Globus pallidus (tissue), 1 donor: Measurements from ENCODE around the gene WDFY2.
"Not testable (repeated sequence)": the region's sequence is repeated elsewhere in the genome, so short reads cannot be mapped to it uniquely, and the experiment has no call there.

Source experiments
- DNase-seq: peaks from one replicate; pipeline ENCODE4 v3.0.0-alpha.2; 2015; ENCODE audit warnings: low spot score

WDFY2 gene

DNA sequence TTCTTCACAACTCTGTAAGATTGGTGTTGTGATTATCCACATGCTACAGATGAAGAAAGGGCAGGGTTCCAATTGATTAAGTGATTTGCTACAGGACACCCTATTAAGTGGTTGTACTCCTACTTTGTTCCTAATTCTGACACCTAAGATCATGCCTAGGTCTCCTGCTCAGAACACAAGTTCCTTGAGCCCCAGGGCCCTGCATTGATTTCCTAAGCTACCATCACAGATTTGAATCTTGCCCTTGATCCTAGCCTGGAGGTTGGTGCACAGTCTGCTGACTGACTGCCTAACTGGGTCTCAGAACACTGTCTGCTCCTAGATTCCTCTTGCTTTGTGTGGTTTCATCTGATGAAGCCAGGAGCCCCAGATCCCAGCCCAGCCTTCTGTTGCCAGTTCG is 19.6 kb upstream of the WDFY2 start:
- DNase-seq: no peak

GRCh38 chr13:51569001-51569400 is 15.3 kb upstream of the WDFY2 start:
- DNase-seq: not testable (repeated sequence)

DNA sequence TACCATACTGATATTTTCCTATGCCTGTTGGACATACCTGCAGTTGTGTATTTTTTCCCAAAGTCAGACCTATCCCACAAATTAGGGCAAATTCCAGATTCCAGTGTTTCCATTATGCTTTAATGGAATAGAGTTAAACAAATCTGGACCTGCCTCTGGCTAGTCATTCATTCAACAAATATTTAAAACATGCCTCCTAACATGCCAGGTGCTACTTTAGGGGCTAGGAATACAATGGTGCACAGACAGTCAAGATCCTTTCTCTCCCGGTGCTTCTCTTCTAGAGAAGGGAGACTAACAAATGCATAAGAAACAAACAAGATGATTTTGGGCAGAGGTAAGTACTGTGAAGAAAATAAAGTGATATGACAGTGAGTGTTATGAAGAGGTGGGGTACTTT is 7.5 kb upstream of the WDFY2 start:
- no peak for DNase-seq

DNA sequence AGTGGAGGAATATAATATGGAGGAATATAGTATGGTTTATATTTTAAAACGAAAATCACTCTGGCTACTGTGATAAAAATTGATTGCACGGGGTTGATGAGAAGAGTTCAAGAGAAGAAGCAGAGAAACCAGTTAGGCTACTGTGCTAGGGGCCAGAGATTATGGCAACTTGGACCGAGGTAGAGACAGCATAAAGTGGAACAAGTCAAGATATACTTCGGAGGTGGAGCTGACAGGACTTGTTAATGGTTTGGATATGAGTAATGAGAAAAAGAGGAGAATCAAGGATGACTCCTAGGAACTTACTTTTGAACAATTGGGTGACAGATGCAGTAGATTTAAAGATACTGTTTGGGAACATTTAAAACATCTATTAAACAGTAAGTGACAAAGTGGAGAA is 6.6 kb upstream of the WDFY2 start:
- DNase-seq: no peak

- DNase-seq: no peak
These were observed 4.6 kb upstream of the WDFY2 start for GRCh38 chr13:51579676-51580075.

- no peak for DNase-seq
These were observed 3.0 kb upstream of the WDFY2 start for GRCh38 chr13:51581148-51581820.

GRCh38 chr13:51583469-51583874 is 790 bp upstream of the WDFY2 start:
- no peak for DNase-seq

- DNase-seq: peak; percentile 53
These were observed 740 bp downstream of the WDFY2 start for GRCh38 chr13:51584731-51585672.

DNA sequence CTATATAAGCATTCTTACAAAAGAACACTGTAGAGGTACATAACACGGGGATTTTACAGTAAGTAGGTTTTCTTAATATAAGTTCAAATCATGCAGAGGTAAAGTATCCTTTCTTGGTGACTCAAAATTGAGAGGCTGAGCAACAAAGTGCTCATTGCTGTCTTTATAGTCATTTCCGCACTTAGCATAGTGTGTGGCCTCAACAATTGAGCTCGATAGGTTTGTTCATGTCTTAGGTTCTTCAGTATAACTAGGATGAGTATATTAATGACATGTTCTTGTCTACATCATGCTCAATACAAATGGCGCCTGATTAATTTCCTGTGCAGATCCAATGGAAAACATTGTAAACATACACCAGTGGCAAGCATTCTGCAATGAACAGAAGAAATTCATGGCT is 1.4 kb downstream of the WDFY2 start:
- DNase-seq: peak; percentile 34

- DNase-seq: no peak
These were observed 3.1 kb downstream of the WDFY2 start for GRCh38 chr13:51587372-51587771.

DNA sequence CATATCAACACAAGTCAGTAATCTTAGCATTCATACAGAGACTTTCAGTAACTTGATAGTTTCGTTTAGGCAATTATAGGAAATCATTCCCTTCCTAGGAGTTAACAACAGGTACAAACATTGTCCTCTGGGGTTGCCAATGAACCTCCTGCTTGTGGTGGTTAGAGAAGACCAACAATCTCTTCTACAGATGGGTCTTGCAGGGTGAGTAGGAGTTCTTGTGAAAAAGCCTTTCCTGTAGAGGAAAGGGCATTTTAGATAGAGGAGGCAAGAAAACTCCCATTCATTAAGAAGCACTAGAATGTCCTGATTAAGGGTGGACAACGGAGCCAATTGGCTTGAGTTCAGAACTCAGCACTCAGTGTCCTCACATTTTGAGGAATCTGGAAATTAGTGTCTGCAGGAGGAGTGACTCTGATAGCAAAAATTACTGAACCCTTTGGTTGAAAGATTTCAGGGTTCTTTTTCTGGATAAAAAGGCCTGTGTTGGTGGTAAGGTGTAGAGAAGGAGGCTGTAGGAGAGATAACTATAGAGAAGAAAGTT is 4.2 kb downstream of the WDFY2 start:
- DNase-seq: no peak

GRCh38 chr13:51589793-51590192 is 5.5 kb downstream of the WDFY2 start:
- DNase-seq: no peak

DNA sequence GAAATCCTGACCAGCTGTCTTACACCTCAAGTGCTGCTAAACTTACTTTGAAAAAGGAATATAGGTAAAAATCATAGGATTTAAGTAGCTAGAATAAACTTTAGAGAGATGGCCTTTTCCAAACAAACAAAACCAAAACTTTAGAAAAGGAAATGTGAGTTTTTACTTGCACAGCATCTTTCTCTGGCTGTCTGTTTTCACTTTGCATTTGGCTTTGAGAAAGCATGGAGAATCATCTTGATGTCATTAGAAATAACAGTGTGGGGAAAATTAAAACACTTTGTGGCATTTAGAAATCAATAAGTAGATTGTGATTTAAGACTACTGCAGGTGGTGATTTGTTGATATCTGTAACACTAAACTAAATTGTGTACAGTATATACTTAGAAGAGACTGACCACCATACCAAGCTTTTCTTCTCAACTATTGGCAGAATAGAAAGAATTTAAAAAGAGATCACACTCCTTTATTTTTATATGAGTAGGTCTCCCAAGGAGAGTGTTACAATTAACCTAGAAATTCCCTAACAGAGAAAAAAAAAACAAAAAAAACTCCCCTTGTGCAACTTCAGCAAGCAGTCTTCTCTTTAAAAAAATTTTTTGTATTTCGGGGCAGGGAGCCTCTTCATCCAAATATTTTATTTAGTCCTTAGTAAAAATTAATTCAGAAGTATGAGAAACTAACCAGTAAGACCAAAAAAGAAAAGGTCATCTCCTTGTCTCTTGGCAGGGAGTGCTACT is 6.1 kb downstream of the WDFY2 start:
- no peak for DNase-seq

DNA sequence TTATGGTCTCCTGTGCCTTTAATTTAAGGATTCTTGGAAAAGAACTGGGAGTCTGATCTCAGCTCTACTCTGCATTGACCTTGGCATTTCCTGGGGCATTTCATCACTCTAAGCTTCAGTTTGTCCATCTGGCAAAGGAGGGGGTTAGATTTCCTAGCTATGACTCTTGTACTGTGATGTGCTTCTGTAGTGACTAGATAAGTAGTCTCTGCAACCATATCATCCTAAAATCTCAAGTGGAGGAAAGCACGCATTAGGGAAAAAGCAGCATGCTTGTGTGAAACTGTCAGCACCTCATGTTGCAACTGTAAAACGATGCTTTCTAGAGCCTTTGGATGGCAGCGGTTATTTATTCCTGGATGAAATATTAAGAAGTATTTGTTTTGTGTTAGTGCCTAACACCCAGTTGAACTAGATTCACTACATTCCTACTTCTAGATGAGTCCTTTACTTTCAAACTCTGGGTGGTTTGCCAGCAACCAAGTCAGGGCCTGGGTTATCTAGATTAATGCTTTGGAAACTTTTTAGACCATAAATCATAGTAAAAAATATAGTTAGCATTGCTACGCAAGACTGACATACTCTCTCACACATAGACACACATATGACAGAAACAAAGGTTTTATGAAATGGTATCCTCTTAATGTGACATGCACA is 6.8 kb downstream of the WDFY2 start:
- no peak for DNase-seq

GRCh38 chr13:51591938-51592337 is 7.7 kb downstream of the WDFY2 start:
- not testable (repeated sequence) for DNase-seq

DNA sequence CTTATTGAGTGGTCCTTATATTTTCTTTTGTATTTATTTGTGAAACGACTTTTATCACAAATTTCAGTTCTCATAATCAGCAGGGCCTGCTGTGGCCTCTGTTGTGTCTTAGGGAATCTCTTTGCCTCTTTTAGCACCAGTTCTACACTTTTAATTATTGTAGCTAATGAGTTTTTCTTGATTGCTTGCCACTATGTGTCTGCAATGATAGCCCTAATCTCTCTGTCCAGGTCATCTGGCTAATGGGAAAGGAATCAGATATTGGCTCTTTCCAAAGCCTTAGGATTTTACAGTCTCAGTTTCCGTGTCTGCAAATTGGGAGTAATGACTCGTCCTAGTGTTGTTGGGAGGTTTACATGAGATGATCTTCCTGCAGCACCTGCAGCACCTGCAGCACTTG is 10.2 kb downstream of the WDFY2 start:
- no peak for DNase-seq

GRCh38 chr13:51595416-51595815 is 11.2 kb downstream of the WDFY2 start:
- no peak for DNase-seq

DNA sequence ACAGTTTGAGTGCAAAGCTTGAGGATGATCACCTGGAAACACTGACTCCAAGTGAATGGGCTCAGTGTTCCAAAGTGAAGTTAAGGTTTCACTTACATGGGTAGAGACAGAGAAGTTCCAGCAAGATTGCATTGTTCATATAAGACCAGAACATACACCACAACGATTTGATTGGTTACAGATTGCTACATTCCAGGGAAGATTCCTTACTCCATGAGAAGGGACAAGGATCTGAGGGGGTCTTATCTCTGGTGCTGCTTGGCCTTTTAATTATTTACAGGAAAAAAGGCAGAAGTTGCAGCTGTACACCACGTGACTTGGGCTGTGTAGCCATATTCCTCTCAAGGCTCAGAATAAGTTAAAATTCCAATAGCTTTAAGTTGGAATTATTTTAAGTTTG is 12.3 kb downstream of the WDFY2 start:
- no peak for DNase-seq

DNA sequence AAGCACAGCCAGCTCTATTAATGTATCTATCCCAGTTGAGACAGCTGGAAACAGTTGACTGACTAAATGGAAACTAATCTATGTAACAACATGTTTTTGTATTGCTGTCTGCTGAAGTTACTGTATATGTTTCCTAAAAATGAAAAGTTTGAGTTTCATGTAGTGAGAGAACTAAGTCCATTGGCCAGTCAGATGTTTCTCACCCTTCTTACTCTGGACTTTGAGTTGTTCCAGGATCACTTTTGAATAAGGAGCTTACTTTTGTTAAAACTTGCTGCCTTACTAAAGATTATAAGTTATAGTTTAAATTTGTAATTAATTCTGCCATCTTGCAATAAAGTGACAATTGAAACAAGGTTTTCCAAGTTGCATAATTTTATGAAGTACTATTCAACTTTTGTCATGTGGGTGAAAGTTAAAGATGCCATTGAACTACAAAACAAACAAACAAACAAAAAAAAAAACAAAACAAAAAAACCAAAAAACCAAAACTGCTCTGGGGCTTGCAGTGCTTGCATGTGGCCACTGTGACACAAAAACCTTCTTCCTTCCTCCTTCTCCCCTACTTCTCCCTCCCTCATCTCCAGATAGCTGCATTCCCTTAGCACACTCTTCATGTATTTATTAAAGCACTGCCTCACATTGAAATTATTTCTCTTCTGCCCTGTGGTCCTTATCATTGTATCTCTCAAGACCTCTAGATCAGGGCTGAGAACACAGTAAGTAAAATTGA is 15.3 kb downstream of the WDFY2 start:
- no peak for DNase-seq

DNA sequence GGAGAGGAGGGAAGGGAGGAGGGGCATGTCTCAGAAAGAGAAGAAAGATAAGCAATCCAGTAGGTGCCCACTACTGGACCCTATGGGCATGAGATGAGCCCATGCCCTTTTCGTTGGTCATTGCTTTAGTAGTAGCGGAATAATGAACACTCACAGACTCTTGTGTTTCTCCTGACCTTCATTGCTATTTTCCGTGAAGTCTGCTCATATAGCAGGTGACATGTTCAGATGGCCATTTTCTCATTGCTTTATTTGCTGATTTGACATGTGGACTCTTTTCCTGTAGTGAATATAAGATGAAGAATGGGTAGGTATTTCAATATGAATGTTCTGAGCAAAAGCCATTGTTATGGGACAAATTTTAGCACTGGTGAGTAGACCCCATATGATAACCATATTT is 16.4 kb downstream of the WDFY2 start:
- DNase-seq: no peak
